ENCODE measurements around the gene FOXP1.
"Not testable (repeated sequence)": the region's sequence is repeated elsewhere in the genome, so short reads cannot be mapped to it uniquely, and the experiment has no call there.

Gene FOXP1

DNA sequence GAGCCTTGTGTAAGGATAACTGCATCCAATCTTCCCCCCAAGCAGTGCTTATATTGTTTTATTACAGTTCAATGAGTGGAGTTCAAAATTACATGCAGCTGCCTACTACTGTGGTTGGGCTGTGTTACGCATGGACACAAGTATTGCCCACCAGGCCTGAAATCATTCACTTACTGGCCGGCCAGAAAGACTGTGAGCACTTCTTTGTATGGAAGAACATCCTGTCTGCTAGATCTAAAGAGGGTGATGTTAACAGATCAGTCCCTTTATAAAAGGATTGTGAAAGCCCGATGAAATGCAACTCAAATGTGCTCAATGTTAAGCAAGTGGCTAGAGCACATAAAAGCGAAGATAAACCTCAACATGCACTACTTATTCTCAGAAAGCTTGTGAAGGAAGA lies 132.5 kb downstream of the FOXP1 start:
- no peak for DNase-seq (ENCODE audit: low spot score)

DNA sequence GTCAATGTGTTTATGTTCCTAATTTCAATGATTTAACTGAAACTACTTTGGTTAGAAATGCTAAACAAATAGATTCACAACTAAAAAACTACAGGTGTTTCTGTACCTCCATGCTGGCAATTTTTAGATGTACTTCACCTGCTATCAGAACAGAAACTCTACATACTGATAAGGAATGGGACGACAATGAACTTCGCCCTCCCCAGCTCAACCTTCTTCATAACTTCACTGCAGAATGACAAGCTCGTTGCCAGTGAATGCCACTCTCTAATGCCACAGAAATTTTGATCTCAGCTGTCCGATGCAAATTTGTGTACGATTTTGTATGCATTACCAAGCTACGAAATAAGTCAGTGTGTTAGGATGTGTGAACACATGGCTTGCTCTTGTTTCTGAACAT lies 133.4 kb downstream of the FOXP1 start:
- DNase-seq (ENCODE audit: low spot score): no peak

DNA sequence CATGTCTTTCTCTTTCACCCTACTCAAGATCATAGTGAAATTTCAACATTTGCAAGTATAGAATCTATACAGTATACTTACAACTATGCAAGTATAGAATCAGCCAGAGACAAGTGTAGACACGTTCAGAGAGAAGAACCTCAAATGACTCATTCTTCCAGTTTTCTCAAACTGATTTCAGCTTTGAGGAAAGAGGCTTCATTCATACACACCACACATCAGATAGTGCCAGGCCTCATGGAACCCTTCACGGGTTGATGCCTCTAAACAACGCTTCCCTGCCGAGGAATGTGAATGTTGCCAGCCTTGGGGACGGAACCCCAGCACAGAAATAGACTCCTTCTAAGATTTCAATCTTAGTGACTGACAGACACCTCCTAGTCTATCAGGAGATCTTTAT lies 135.7 kb downstream of the FOXP1 start:
- no peak for DNase-seq (ENCODE audit: low spot score)

DNA sequence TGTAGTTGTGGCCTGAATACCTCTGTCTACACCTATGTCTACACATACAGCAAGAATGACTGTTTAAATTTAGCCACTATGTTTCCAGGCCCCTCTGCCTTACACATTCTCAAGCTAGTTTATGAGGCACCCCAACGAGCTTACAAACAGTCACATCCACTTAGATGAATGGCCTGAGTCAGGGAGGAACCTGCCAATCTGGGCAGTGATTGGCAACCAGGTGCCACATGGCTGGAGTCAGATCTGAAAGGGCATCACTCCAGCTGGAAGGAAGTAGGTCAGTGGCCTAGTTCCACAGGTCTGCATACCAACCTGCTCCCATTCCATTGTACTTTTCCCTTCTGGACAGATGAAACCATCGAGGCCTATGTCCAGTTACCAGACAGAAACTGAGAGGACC lies 136.3 kb downstream of the FOXP1 start:
- DNase-seq (ENCODE audit: low spot score): no peak

- no peak for DNase-seq (ENCODE audit: low spot score)
Observed at GRCh38 chr3:71446734-71447133, 136.8 kb downstream of the FOXP1 start.

GRCh38 chr3:71446260-71446659 lies 137.3 kb downstream of the FOXP1 start:
- DNase-seq (ENCODE audit: low spot score): no peak

GRCh38 chr3:71444861-71445259 lies 138.7 kb downstream of the FOXP1 start:
- DNase-seq (ENCODE audit: low spot score): no peak

DNA sequence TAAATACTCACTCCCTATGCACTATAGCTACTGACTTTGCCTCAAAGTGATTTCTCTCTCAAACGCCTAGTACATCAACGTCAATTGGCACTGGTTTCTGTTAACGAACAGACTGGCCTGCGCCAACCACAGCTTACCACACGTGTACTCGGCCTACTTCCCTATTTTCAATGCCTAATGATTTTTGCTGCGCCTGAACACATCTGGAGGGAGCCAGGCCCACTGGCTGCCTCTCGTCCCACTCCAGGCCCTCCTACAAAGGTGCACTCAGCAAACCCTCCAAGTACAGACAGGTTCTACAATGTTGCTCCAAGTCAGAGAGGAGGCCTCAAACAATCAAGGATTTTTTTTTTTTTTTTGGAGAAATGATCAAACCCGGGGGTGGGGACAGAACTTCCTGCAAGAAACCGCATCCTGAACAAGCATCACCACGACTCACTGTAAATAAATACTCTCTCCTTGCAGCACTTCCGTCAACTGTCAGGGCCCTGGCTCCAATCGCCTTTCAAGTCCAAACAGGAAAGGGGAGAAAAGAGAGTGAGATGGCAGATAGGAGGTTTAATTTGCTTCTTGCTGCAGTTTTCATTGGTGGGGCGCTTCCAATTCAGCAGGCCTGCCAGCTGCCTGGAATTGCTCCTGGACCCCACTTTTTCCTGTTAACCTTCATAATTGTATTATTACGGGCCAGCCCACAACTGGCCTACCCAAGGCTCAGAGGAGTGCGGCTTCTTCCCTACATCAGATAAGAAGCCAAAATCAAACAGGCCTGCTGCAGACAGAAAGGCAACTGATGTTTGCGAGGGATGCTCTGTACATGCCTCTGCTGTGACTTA lies 139.3 kb downstream of the FOXP1 start:
- DNase-seq (ENCODE audit: low spot score): no peak

GRCh38 chr3:71443332-71443731 lies 140.2 kb downstream of the FOXP1 start:
- no peak for DNase-seq (ENCODE audit: low spot score)

- DNase-seq (ENCODE audit: low spot score): no peak
Observed at GRCh38 chr3:71442652-71443042, 140.9 kb downstream of the FOXP1 start.

DNA sequence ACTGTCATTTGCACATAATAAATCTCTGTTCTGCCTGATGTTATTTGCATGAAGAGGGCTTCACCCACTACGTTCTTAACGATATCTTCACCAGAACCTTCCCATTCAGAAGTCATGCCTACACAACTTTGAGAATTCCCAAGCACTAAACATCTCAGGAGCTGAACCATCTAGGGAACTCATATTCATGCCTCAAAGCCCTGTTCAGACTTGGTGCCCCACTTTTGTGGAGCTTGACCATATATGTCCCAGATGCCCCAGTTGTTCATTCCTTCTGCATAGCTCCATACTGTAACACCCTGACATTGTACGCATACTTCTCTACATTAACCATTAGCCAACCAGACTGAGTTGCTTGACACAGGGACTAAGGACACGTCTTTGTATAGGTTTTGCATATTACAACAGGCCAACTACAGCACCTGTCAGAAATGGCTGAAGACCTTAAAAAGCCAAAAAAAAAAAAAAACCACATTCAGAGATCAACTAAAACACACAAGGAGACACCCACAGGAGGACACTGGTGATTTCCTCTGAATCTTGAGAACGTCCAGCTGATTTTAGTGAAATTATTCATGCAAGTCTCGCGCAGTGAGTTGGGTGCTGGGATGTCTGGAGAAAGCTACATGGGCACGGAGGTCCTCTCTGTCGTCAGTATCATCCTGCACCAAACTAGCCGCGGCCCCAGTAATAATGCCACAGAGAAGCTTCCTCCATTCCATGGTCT lies 141.4 kb downstream of the FOXP1 start:
- DNase-seq (ENCODE audit: low spot score): no peak

GRCh38 chr3:71441217-71441924 lies 142.2 kb downstream of the FOXP1 start:
- DNase-seq (ENCODE audit: low spot score): no peak

- DNase-seq (ENCODE audit: low spot score): no peak
Observed at GRCh38 chr3:71438904-71439303, 144.6 kb downstream of the FOXP1 start.

- DNase-seq (ENCODE audit: low spot score): no peak
Observed at GRCh38 chr3:71438071-71438685, 145.3 kb downstream of the FOXP1 start.

- DNase-seq (ENCODE audit: low spot score): no peak
Observed at GRCh38 chr3:71436337-71436736, 147.2 kb downstream of the FOXP1 start.

GRCh38 chr3:71435836-71436235 lies 147.7 kb downstream of the FOXP1 start:
- DNase-seq (ENCODE audit: low spot score): not testable (repeated sequence)

- DNase-seq (ENCODE audit: low spot score): no peak
Observed at GRCh38 chr3:71433631-71434030, 149.9 kb downstream of the FOXP1 start.

DNA sequence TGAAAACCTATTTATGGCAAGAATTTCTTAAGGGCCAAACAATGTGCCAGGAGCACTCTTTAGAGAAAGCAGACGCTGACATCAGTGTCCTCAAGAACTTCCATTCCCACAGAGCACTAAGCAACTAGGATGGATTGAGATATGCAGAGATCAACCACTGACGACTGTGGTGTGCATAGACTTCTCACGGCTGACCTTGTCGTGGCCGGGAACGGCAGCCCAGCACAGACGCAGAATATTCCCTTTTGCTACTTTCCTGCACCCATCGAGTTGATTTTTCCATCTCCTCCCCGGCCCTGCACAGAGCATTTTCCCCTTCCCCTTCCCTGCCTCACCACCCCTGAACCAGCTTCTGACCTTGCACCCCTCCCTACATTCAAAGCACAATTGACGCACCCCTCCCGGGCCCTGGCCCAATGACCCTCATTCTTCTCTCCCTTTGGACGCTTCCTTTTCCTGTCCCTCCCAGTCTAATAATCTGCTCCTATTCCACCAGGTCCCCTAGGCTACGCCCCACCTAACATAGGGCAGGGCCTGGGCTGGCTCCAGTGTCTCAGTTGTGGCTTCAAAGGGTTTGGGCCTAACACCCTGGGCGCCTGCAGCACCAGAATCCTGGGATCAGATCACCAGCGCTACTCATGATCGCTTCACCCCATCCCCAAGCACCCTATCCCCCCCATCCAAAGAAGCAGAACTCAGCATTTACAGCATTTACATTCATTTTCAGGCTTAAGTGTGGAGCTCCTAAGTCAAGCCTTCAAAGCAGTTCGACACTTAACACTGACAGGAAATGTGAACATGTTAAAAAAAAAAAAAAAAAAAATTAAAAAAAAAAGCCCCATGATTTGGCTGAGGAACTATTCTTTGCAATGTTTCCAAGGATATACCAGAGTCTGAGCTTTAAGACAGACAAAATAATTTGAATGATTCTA lies 151.2 kb downstream of the FOXP1 start:
- no peak for DNase-seq (ENCODE audit: low spot score)

DNA sequence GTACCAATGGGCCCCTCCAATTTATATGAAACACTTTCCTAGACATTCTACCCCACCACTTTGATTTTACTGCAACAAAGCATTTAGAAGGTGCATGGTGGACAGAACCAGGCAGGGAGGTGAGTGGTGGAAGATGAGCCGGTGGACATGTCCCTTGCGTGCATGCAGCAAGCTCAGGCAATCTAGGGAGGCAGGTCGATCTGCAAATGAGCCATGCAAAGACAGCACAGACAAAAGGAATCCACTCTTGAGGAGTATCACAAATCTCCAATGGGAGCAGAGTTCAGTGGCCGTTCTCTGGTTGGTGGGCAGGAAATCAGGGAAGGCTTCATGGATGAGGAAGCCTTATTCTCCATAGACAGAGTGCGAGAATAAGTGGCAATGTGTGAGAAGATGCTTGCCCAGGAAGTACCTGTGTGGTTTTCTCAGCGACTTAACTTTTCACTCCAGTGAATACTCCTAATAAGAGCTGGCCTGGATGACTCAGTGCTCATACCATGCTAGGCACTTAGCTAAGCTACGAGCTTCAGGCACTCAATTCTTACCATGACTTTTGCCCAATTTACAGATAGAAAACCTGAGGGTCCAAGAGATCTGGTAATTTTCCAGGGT lies 152.5 kb downstream of the FOXP1 start:
- DNase-seq (ENCODE audit: low spot score): no peak

DNA sequence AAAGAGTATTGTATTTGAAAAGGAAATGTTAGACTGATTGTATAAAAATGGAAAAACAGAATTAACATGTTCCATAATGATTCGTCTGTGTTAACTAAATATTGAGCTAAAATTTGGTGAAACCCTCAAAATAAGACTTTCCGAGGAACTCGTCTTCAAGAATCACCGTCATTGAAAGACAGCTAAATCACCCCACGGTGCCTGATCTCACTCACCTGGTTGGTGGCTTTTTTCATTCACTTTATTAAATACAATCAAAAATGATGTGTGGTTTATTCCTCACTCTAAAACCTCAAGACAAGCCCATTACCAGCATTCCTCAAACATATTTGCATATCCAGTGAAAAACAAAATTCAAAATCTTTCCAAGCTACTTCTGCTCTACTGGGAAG lies 153.9 kb downstream of the FOXP1 start:
- no peak for DNase-seq (ENCODE audit: low spot score)

All from left forelimb (tissue), 1 donor.